H1 (cell line): ENCODE measurements around the gene CSNK1G2. TPM values are rescaled to one million over a fixed set of nuclear protein-coding genes. Genes with fewer than 3 reads are reported as not detected.
A peak's percentile ranks its signal among the peaks of the same experiment; 100 is the strongest.

ENCODE experiments used
- CTCF ChIA-PET: fragments of 300-600 bp; sonication (Branson Sonifier 250); formaldehyde crosslinking; loops from one replicate; lab custom pipeline; 2021; ENCODE audit not compliant: partially characterized antibody; lab: Charles Lee
- POLR2A ChIA-PET: fragments of 300-600 bp; sonication (Branson Sonifier 250); formaldehyde crosslinking; loops from one replicate; lab custom pipeline; 2021; ENCODE audit warnings: inconsistent platforms; ENCODE audit not compliant: partially characterized antibody; lab: Charles Lee
- DNase-seq, 2 experiments: peaks; one replicate each; pipeline versions ENCODE4 v3.0.0 to v3.0.0-alpha.2; 2010 to 2022; ENCODE audit warnings: low spot score in 2 of 2, low read depth in 1 of 2, mixed read lengths in 1 of 2
- FAIRE-seq: peaks from 2 replicates; lab custom pipeline; 2011; peaks lifted over from hg19 to GRCh38; lab: Jason Lieb, UNC
- H2AFZ ChIP-seq: 2 replicates; pipeline ENCODE4 v1.8.1; 2012; ENCODE audit warnings: low read length, inconsistent platforms
- H2AK5ac ChIP-seq: 2 replicates; pipeline ENCODE4 v1.6.1; 2013; ENCODE audit warnings: low read depth, low read length
- H2BK120ac ChIP-seq: replicated peaks from 2 replicates; pipeline ENCODE3; 2013; ENCODE audit warnings: low read depth, low read length, inconsistent platforms
- H2BK12ac ChIP-seq: 2 replicates; pipeline ENCODE4 v1.6.1; 2013; ENCODE audit warnings: low read depth, low read length
- H2BK15ac ChIP-seq: 2 replicates; pipeline ENCODE4 v1.6.1; 2013; ENCODE audit warnings: low read length
- H2BK20ac ChIP-seq: 2 replicates; pipeline ENCODE4 v1.6.1; 2013; ENCODE audit warnings: low read length
- H2BK5ac ChIP-seq: 2 replicates; pipeline ENCODE4 v1.6.1; 2013; ENCODE audit warnings: low read depth, low read length
- H3K14ac ChIP-seq: 2 replicates; pipeline ENCODE4 v1.6.1; 2013; ENCODE audit warnings: inconsistent platforms; ENCODE audit not compliant: insufficient read length
- H3K18ac ChIP-seq: 2 replicates; pipeline ENCODE4 v1.6.1; 2013; ENCODE audit warnings: low read length; ENCODE audit errors: extremely low read depth
- H3K23ac ChIP-seq: 2 replicates; pipeline ENCODE4 v1.6.1; 2013; ENCODE audit warnings: inconsistent platforms; ENCODE audit not compliant: insufficient read length
- H3K23me2 ChIP-seq: 2 replicates; pipeline ENCODE4 v1.6.1; 2013; ENCODE audit warnings: low read depth, low read length
- H3K27ac ChIP-seq: 2 replicates; pipeline ENCODE4 v1.6.1; 2011; ENCODE audit warnings: low read depth, low read length, inconsistent platforms
- H3K27me3 ChIP-seq, 4 experiments: replicated peaks in 1 of 4; 1 replicate in 1 of 4; 2 replicates in 3 of 4; pipeline versions ENCODE4 v1.6.1 to v1.8.1; 2011 to 2013; ENCODE audit warnings: low read length in 3 of 4, mild to moderate bottlenecking in 3 of 4, inconsistent platforms in 2 of 4, mixed read lengths in 2 of 4, moderate library complexity in 1 of 4; ENCODE audit not compliant: control insufficient read depth in 3 of 4, insufficient read depth in 3 of 4; ENCODE audit errors: extremely low read depth in 1 of 4
- H3K36me3 ChIP-seq, 4 experiments: 2 replicates each; pipeline versions ENCODE4 v1.6.1 to v1.8.1; 2011 to 2013; ENCODE audit warnings: mild to moderate bottlenecking in 4 of 4, low read length in 3 of 4, moderate library complexity in 2 of 4, control low read depth in 1 of 4, inconsistent platforms in 1 of 4; ENCODE audit not compliant: insufficient read depth in 4 of 4, control insufficient read depth in 2 of 4
- H3K4ac ChIP-seq: replicated peaks from 2 replicates; pipeline ENCODE3; 2013; ENCODE audit warnings: low read length, low read depth, mixed read lengths, inconsistent platforms; ENCODE audit not compliant: insufficient read length
- H3K4me1 ChIP-seq, 4 experiments: replicated peaks in 1 of 4; 1 replicate in 1 of 4; 2 replicates in 3 of 4; pipeline versions ENCODE4 v1.6.1 to v1.8.1; 2011 to 2013; ENCODE audit warnings: low read length in 3 of 4, inconsistent platforms in 2 of 4, mixed read lengths in 1 of 4; ENCODE audit not compliant: insufficient read depth in 4 of 4, control insufficient read depth in 3 of 4
- H3K4me2 ChIP-seq, 2 experiments: 2 replicates each; pipeline versions ENCODE4 v1.6.1 to v1.8.1; 2011 to 2013; ENCODE audit warnings: low read depth in 2 of 2, low read length in 2 of 2, control low read depth in 1 of 2, inconsistent platforms in 1 of 2, mild to moderate bottlenecking in 1 of 2; ENCODE audit not compliant: insufficient read depth in 1 of 2
- H3K4me3 ChIP-seq, 4 experiments: fragments of 200-600, 300-600 bp in 1 of 4; sonication (generic), shearing (Covaris generic), sonication (Bioruptor Twin) in 1 of 4; 2 replicates each; pipeline versions ENCODE4 v1.5.1 to v1.8.1; 2011 to 2016; ENCODE audit warnings: low read length in 4 of 4, low read depth in 3 of 4, control low read depth in 2 of 4, inconsistent platforms in 2 of 4, mild to moderate bottlenecking in 2 of 4, mixed read lengths in 1 of 4, moderate library complexity in 1 of 4; ENCODE audit not compliant: insufficient read depth in 2 of 4; ENCODE audit errors: extremely low read depth in 1 of 4
- H3K56ac ChIP-seq: replicated peaks from 2 replicates; pipeline ENCODE3; 2013; ENCODE audit warnings: low read depth, mild to moderate bottlenecking, mixed read lengths, low read length, inconsistent platforms; ENCODE audit not compliant: insufficient read length
- H3K79me1 ChIP-seq: 2 replicates; pipeline ENCODE4 v1.6.1; 2013; ENCODE audit warnings: low read depth, low read length, control low read depth
- H3K79me2 ChIP-seq, 2 experiments: 2 replicates each; pipeline versions ENCODE4 v1.6.1 to v1.8.1; 2012 to 2013; ENCODE audit warnings: low read length in 2 of 2, mild to moderate bottlenecking in 2 of 2, inconsistent platforms in 1 of 2; ENCODE audit not compliant: insufficient read depth in 2 of 2, control insufficient read depth in 1 of 2
- H3K9ac ChIP-seq, 4 experiments: replicated peaks in 1 of 4; 1 replicate in 1 of 4; 2 replicates in 3 of 4; pipeline versions ENCODE4 v1.6.1 to v1.8.1; 2011 to 2013; ENCODE audit warnings: low read depth in 3 of 4, low read length in 3 of 4, control low read depth in 2 of 4, mild to moderate bottlenecking in 2 of 4, moderate library complexity in 2 of 4, inconsistent platforms in 1 of 4; ENCODE audit errors: extremely low read depth in 1 of 4
- H3K9me3 ChIP-seq, 2 experiments: 2 replicates each; pipeline versions ENCODE4 v1.6.1 to v1.8.1; 2012 to 2013; ENCODE audit warnings: mild to moderate bottlenecking in 2 of 2, moderate library complexity in 2 of 2, control low read depth in 1 of 2, inconsistent platforms in 1 of 2, low read depth in 1 of 2, low read length in 1 of 2, mixed read lengths in 1 of 2; ENCODE audit not compliant: insufficient read depth in 2 of 2
- H4K20me1 ChIP-seq, 2 experiments: replicated peaks in 1 of 2; 2 replicates each; pipeline versions ENCODE3 to v1.8.1; 2011 to 2013; ENCODE audit warnings: inconsistent platforms in 2 of 2, low read length in 2 of 2, mild to moderate bottlenecking in 1 of 2; ENCODE audit not compliant: insufficient read depth in 2 of 2, control insufficient read depth in 1 of 2
- H4K5ac ChIP-seq: 2 replicates; pipeline ENCODE4 v1.6.1; 2013; ENCODE audit warnings: low read length, low read depth, mixed read lengths, inconsistent platforms; ENCODE audit not compliant: insufficient read length
- H4K8ac ChIP-seq: 2 replicates; pipeline ENCODE4 v1.8.0; 2013; ENCODE audit warnings: mild to moderate bottlenecking, moderate library complexity, low read length, inconsistent platforms; ENCODE audit not compliant: insufficient read depth; ENCODE audit errors: extremely low read depth
- H4K91ac ChIP-seq: replicated peaks from 2 replicates; pipeline ENCODE3; 2013; ENCODE audit warnings: low read length, mixed read lengths, inconsistent platforms; ENCODE audit not compliant: insufficient read length
- EZH2 ChIP-seq: fragments of 200-600 bp; sonication (generic); IDR thresholded peaks from 2 replicates; pipeline ENCODE4 v1.7.1; 2012; ENCODE audit warnings: low read depth, mild to moderate bottlenecking, moderate library complexity, low read length, inconsistent platforms; ENCODE audit not compliant: severe bottlenecking
- KDM5A ChIP-seq: fragments of 200-600 bp; IDR thresholded peaks from 2 replicates; pipeline ENCODE4 v1.7.1; 2012; ENCODE audit warnings: mild to moderate bottlenecking, low read length, inconsistent platforms, mixed read lengths
- NANOG ChIP-seq: IDR thresholded peaks from 2 replicates; pipeline ENCODE4 v1.6.1; 2011; ENCODE audit warnings: low read length, low read depth, mild to moderate bottlenecking, inconsistent platforms; ENCODE audit not compliant: insufficient read depth, poor library complexity, severe bottlenecking
- SIX5 ChIP-seq: IDR thresholded peaks from 2 replicates; pipeline ENCODE4 v1.6.1; 2011; ENCODE audit warnings: mild to moderate bottlenecking, low read depth, low read length
- TBP ChIP-seq: IDR thresholded peaks from 2 replicates; pipeline ENCODE4 v1.6.1; 2011; ENCODE audit warnings: low read depth, low read length, improper control_type of control experiment
- WGBS, 2 experiments: shearing (Covaris generic) in 1 of 2; methylation state at CpG; one replicate each; pipeline versions ENCODE4 v1.1.6 to v1.1.7; 2013 to 2015; ENCODE audit warnings: low lambda C conversion rate in 2 of 2, mixed read lengths in 2 of 2, inconsistent platforms in 1 of 2, low coverage in 1 of 2, missing lambda C conversion rate in 1 of 2; ENCODE audit not compliant: insufficient replicate concordance in 2 of 2, insufficient coverage in 1 of 2, insufficient read length in 1 of 2; ENCODE audit errors: extremely low coverage in 1 of 2, missing lambda C conversion rate in 1 of 2; 5-methylcytosine and 5-hydroxymethylcytosine counted together
- polyA plus RNA-seq, 7 experiments: library from polyadenylated mRNA; depleted of rRNA in 3 of 7; stranded (reverse) in 5 of 7; unstranded in 2 of 7; fragments of >200 nt in 5 of 7; fragments of 200-250 nt in 2 of 7; gene quantifications; 1 replicate in 5 of 7; 2 replicates in 1 of 7; 4 replicates in 1 of 7; pipeline versions ENCODE4 v1.2.1 to v1.2.3, GENCODE V29; 2011 to 2013; ENCODE audit warnings: missing spikeins in 2 of 7, mixed read lengths in 2 of 7
- total RNA-seq: library from RNA; stranded (reverse); fragmentation: NEBNext Ultra II Directional; extraction: Animal tissue kit (Norgen Biotek cat#: 25700); gene quantifications from 2 replicates; pipeline ENCODE4 v1.2.1, GENCODE V29; 2021

CSNK1G2 gene
- total and polyA plus RNA-seq, 2 of the 8 experiments (the other 6 are each of a cell fraction or from before 2014, with no cell fraction given) = 99.5 to 130 TPM

DNA sequence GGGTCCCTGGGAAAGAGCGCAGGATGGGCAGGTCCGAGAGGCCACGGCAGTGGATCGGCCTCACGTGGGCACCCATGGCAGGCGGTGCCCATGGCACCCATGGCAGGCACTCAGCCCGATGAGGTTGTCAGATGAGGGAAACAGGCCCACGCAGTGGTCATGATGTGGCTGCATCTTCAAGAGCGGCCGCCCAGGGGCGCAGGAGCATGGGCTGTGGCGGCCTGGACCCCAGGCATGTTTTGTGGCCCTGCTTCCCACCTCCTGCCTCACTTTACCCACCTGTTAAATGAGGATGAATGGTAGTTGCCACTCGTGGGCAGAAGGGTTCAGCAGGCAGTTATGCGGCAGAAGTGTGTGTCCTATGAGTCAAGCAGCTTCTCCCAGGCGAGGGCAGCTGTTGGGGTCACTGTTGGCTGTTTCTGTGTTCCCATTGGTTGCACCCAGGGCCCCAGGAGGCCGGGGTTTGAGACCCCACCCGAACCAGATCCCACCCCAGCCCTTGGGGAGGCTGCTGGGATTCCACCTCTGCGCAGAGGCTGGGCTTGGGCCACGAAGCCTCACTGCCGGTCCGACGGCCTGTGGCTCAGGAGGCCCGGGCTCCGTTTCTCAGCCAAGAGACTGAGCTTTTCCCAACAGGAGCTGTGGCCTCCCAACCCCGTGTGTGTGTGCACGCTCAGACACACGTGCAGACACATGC is 30.0 kb downstream of the CSNK1G2 start:
- CTCF ChIA-PET = interaction anchor here (1.0 to 4.2 kb wide), 3 partner anchors 25 to 41 kb away, joined by 4 to 13 read pairs (median 5); no protein-coding TSS in a partner anchor
- no peak overlapping the region for H3K14ac ChIP-seq
- peaks cover 19 to 46% of the 10 kb centered on the region in 2 experiments for H4K20me1 ChIP-seq
- H2BK20ac ChIP-seq = no peak overlapping the region
- H3K4me2 ChIP-seq = no peak overlapping the region
- no peaks in the 10 kb centered on the region for H3K4me1 ChIP-seq
- H3K27ac ChIP-seq = no peak overlapping the region
- peak overlapping the region; percentile 53 for H3K4ac ChIP-seq
- no peak overlapping the region for H3K23ac ChIP-seq
- no peaks in the 10 kb centered on the region for H3K9me3 ChIP-seq
- no peak overlapping the region for H3K18ac ChIP-seq
- FAIRE-seq (no peak), DNase-seq (no peak)
- H2BK5ac ChIP-seq = no peak overlapping the region
- H3K4me3 ChIP-seq = no peak overlapping the region
- no peak overlapping the region; the same call in 1 of the 2 replicates for H4K8ac ChIP-seq
- H2AK5ac ChIP-seq = no peak overlapping the region
- peaks cover 4 to 50% of the 10 kb centered on the region in 2 experiments; a peak in 3 of 4 replicates for H3K79me2 ChIP-seq
- H2BK15ac ChIP-seq = no peak overlapping the region
- H3K23me2 ChIP-seq = no peaks in the 10 kb centered on the region
- H4K91ac ChIP-seq = no peak overlapping the region
- H3K9ac ChIP-seq = no peak overlapping the region; a peak in 1 of 7 replicates
- no peak overlapping the region for H2BK120ac ChIP-seq
- POLR2A ChIA-PET = interaction anchor here (0.6 kb wide), 1 partner anchor 55 kb away, joined by 3 read pairs; no protein-coding TSS in a partner anchor
- H2AFZ ChIP-seq = no peak overlapping the region
- H3K36me3 ChIP-seq = peaks cover 2 to 20% (median 8%) of the 10 kb centered on the region in 4 experiments; a peak in 5 of 8 replicates
- 95% methylated on average over 26 of the region's 27 CpGs; no CpG with 5 or more reads in 1 of the 2 experiments for WGBS, 2 experiments
- H3K56ac ChIP-seq = no peak overlapping the region
- H2BK12ac ChIP-seq = no peak overlapping the region
- peaks cover 20% of the 10 kb centered on the region for H3K79me1 ChIP-seq
- no peaks in the 10 kb centered on the region for H3K27me3 ChIP-seq
- no peak overlapping the region for H4K5ac ChIP-seq
- TF ChIP-seq SIX5 = no peak
- no peak for TF ChIP-seq EZH2
- no peak for TF ChIP-seq NANOG
- no peak for TF ChIP-seq KDM5A
- no peak for TF ChIP-seq TBP
